HEK293 (cell line): Measurements from ENCODE around the gene ARHGAP24.

Experiments used
- KLF16 ChIP-seq: fragments of 450-650 bp; formaldehyde crosslinking; IDR thresholded peaks from 2 replicates; pipeline ENCODE4 v1.5.1; 2017; ENCODE audit warnings: missing biosample characterization, missing genetic modification characterization
- ZNF138 ChIP-seq: fragments of 450-650 bp; formaldehyde crosslinking; IDR thresholded peaks from 2 replicates; pipeline ENCODE4 v1.5.1; 2016; ENCODE audit warnings: missing biosample characterization, missing genetic modification characterization, borderline replicate concordance
- ZNF174 ChIP-seq: fragments of 450-650 bp; formaldehyde crosslinking; IDR thresholded peaks from 2 replicates; pipeline ENCODE4 v1.5.0; 2017; ENCODE audit warnings: missing biosample characterization, mild to moderate bottlenecking, missing genetic modification characterization
- ZNF292 ChIP-seq: fragments of 450-650 bp; formaldehyde crosslinking; IDR thresholded peaks from 2 replicates; pipeline ENCODE4 v1.5.1; 2016; ENCODE audit warnings: low read depth, missing biosample characterization, missing genetic modification characterization, borderline replicate concordance
- ZNF404 ChIP-seq: fragments of 450-650 bp; formaldehyde crosslinking; IDR thresholded peaks from 2 replicates; pipeline ENCODE4 v1.5.1; 2017; ENCODE audit warnings: missing biosample characterization, missing genetic modification characterization
- ZSCAN30 ChIP-seq: fragments of 450-650 bp; IDR thresholded peaks from 2 replicates; pipeline ENCODE4 v1.5.1; 2018; ENCODE audit warnings: missing biosample characterization, mild to moderate bottlenecking, missing genetic modification characterization, moderate library complexity
- TF ChIP-seq, protein P1 (sequence below): fragments of 450-650 bp; formaldehyde crosslinking; IDR thresholded peaks from 2 replicates; pipeline ENCODE4 v1.5.1; 2016; ENCODE audit warnings: missing biosample characterization, missing genetic modification characterization
- TF ChIP-seq, protein P2 (sequence below): fragments of 450-650 bp; formaldehyde crosslinking; IDR thresholded peaks from 2 replicates; pipeline ENCODE4 v1.5.1; 2016; ENCODE audit warnings: missing biosample characterization, missing genetic modification characterization
- TF ChIP-seq, protein P3 (sequence below): fragments of 450-650 bp; formaldehyde crosslinking; conservative IDR thresholded peaks from 2 replicates; pipeline ENCODE4 v1.5.1; 2016; ENCODE audit warnings: low read depth, missing biosample characterization, missing genetic modification characterization
- TF ChIP-seq, protein P4 (sequence below): fragments of 450-650 bp; formaldehyde crosslinking; IDR thresholded peaks from 2 replicates; pipeline ENCODE4 v1.5.1; 2016; ENCODE audit warnings: missing biosample characterization, missing genetic modification characterization
- TF ChIP-seq, protein P5 (sequence below): fragments of 450-650 bp; formaldehyde crosslinking; IDR thresholded peaks from 2 replicates; pipeline ENCODE4 v1.5.1; 2016; ENCODE audit warnings: missing biosample characterization, missing genetic modification characterization, low read depth

DNA sequence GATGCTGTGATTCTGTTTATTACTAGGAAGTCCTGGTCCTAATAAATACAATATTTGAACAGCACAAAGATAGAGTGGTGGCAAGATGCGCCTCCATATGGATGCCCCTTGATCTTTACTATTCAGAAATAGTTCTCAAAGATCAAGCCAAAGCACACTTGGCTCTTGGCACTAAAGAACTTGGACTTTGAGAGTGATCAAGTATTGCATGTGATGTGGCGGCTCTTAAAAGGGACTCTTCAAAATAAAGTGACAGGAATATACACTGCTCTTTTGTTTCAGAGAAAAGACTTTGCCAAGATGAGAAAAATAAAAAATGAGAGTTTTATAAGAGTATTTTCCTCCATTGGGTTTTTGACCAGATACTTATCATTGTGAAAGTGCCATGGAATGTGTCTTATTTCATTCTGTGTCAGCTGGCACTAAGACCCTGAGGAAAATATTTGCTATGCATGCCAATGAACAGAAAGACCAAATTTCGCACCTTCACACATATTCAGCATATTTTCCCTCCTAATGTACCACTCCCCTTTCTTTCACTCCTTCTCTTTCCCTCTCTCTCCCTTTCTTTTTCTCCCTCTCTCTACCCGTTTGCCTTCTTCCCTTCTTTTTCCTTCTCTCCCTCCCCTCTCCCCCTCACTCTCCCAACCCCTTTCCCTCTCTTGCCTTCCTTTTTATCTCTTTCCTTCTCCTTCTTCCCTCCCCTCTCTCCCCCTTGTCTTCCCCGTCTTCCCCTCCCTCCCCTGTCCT lies 35.1 kb downstream of the ARHGAP24 start:
- TF ChIP-seq, protein P1, sequence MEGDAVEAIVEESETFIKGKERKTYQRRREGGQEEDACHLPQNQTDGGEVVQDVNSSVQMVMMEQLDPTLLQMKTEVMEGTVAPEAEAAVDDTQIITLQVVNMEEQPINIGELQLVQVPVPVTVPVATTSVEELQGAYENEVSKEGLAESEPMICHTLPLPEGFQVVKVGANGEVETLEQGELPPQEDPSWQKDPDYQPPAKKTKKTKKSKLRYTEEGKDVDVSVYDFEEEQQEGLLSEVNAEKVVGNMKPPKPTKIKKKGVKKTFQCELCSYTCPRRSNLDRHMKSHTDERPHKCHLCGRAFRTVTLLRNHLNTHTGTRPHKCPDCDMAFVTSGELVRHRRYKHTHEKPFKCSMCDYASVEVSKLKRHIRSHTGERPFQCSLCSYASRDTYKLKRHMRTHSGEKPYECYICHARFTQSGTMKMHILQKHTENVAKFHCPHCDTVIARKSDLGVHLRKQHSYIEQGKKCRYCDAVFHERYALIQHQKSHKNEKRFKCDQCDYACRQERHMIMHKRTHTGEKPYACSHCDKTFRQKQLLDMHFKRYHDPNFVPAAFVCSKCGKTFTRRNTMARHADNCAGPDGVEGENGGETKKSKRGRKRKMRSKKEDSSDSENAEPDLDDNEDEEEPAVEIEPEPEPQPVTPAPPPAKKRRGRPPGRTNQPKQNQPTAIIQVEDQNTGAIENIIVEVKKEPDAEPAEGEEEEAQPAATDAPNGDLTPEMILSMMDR (tag by site-specific recombination) = no peak
- TF ChIP-seq, protein P2, sequence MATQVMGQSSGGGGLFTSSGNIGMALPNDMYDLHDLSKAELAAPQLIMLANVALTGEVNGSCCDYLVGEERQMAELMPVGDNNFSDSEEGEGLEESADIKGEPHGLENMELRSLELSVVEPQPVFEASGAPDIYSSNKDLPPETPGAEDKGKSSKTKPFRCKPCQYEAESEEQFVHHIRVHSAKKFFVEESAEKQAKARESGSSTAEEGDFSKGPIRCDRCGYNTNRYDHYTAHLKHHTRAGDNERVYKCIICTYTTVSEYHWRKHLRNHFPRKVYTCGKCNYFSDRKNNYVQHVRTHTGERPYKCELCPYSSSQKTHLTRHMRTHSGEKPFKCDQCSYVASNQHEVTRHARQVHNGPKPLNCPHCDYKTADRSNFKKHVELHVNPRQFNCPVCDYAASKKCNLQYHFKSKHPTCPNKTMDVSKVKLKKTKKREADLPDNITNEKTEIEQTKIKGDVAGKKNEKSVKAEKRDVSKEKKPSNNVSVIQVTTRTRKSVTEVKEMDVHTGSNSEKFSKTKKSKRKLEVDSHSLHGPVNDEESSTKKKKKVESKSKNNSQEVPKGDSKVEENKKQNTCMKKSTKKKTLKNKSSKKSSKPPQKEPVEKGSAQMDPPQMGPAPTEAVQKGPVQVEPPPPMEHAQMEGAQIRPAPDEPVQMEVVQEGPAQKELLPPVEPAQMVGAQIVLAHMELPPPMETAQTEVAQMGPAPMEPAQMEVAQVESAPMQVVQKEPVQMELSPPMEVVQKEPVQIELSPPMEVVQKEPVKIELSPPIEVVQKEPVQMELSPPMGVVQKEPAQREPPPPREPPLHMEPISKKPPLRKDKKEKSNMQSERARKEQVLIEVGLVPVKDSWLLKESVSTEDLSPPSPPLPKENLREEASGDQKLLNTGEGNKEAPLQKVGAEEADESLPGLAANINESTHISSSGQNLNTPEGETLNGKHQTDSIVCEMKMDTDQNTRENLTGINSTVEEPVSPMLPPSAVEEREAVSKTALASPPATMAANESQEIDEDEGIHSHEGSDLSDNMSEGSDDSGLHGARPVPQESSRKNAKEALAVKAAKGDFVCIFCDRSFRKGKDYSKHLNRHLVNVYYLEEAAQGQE (tag by site-specific recombination) = no peak
- no peak for TF ChIP-seq KLF16
- no peak for TF ChIP-seq ZNF174 (tag by site-specific recombination)
- TF ChIP-seq, protein P3, sequence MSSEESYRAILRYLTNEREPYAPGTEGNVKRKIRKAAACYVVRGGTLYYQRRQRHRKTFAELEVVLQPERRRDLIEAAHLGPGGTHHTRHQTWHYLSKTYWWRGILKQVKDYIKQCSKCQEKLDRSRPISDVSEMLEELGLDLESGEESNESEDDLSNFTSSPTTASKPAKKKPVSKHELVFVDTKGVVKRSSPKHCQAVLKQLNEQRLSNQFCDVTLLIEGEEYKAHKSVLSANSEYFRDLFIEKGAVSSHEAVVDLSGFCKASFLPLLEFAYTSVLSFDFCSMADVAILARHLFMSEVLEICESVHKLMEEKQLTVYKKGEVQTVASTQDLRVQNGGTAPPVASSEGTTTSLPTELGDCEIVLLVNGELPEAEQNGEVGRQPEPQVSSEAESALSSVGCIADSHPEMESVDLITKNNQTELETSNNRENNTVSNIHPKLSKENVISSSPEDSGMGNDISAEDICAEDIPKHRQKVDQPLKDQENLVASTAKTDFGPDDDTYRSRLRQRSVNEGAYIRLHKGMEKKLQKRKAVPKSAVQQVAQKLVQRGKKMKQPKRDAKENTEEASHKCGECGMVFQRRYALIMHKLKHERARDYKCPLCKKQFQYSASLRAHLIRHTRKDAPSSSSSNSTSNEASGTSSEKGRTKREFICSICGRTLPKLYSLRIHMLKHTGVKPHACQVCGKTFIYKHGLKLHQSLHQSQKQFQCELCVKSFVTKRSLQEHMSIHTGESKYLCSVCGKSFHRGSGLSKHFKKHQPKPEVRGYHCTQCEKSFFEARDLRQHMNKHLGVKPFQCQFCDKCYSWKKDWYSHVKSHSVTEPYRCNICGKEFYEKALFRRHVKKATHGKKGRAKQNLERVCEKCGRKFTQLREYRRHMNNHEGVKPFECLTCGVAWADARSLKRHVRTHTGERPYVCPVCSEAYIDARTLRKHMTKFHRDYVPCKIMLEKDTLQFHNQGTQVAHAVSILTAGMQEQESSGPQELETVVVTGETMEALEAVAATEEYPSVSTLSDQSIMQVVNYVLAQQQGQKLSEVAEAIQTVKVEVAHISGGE (tag by site-specific recombination) = no peak
- TF ChIP-seq, protein P4, sequence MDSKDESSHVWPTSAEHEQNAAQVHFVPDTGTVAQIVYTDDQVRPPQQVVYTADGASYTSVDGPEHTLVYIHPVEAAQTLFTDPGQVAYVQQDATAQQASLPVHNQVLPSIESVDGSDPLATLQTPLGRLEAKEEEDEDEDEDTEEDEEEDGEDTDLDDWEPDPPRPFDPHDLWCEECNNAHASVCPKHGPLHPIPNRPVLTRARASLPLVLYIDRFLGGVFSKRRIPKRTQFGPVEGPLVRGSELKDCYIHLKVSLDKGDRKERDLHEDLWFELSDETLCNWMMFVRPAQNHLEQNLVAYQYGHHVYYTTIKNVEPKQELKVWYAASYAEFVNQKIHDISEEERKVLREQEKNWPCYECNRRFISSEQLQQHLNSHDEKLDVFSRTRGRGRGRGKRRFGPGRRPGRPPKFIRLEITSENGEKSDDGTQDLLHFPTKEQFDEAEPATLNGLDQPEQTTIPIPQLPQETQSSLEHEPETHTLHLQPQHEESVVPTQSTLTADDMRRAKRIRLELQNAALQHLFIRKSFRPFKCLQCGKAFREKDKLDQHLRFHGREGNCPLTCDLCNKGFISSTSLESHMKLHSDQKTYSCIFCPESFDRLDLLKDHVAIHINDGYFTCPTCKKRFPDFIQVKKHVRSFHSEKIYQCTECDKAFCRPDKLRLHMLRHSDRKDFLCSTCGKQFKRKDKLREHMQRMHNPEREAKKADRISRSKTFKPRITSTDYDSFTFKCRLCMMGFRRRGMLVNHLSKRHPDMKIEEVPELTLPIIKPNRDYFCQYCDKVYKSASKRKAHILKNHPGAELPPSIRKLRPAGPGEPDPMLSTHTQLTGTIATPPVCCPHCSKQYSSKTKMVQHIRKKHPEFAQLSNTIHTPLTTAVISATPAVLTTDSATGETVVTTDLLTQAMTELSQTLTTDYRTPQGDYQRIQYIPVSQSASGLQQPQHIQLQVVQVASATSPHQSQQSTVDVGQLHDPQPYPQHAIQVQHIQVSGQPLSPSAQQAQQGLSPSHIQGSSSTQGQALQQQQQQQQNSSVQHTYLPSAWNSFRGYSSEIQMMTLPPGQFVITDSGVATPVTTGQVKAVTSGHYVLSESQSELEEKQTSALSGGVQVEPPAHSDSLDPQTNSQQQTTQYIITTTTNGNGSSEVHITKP (tag by site-specific recombination) = no peak
- TF ChIP-seq ZNF138 (tag by site-specific recombination) = no peak
- no peak for TF ChIP-seq ZSCAN30 (tag by site-specific recombination)
- TF ChIP-seq ZNF404 (tag by site-specific recombination) = no peak
- TF ChIP-seq, protein P5, sequence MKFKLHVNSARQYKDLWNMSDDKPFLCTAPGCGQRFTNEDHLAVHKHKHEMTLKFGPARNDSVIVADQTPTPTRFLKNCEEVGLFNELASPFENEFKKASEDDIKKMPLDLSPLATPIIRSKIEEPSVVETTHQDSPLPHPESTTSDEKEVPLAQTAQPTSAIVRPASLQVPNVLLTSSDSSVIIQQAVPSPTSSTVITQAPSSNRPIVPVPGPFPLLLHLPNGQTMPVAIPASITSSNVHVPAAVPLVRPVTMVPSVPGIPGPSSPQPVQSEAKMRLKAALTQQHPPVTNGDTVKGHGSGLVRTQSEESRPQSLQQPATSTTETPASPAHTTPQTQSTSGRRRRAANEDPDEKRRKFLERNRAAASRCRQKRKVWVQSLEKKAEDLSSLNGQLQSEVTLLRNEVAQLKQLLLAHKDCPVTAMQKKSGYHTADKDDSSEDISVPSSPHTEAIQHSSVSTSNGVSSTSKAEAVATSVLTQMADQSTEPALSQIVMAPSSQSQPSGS (tag by site-specific recombination) = no peak
- no peak for TF ChIP-seq ZNF292
